ENCODE measurements around the gene NDUFV2. TPM values are rescaled to one million over a fixed set of nuclear protein-coding genes. Genes with fewer than 3 reads are reported as not detected.

NDUFV2 gene
- 68.9 and 119 TPM in 2 replicates for total RNA-seq

GRCh38 chr18:9102508-9103375, at the start of gene NDUFV2:
Gene NDUFV2, plus strand, starts transcription at chr18:9102699. Its CDS starts 45 bp downstream, at chr18:9102744.

GRCh38 chr18:9136315-9137155, 34.0 kb downstream of the NDUFV2 start, which contains the start of gene ANKRD12:
Gene ANKRD12, plus strand, starts transcription at chr18:9136781. Its CDS starts 45,652 bp downstream, at chr18:9182433.

Other genes starting within 250 kb of the NDUFV2 start
- gene ANKRD12, start 34.1 kb downstream of the NDUFV2 start, total RNA-seq, result 39.6 and 88.0 TPM in 2 replicates
- gene TWSG1, start 232.1 kb downstream of the NDUFV2 start, total RNA-seq, result 208 and 471 TPM in 2 replicates

All from bronchial smooth muscle cell (primary cell).